ENCODE measurements around the gene CALCOCO2.

DNA sequence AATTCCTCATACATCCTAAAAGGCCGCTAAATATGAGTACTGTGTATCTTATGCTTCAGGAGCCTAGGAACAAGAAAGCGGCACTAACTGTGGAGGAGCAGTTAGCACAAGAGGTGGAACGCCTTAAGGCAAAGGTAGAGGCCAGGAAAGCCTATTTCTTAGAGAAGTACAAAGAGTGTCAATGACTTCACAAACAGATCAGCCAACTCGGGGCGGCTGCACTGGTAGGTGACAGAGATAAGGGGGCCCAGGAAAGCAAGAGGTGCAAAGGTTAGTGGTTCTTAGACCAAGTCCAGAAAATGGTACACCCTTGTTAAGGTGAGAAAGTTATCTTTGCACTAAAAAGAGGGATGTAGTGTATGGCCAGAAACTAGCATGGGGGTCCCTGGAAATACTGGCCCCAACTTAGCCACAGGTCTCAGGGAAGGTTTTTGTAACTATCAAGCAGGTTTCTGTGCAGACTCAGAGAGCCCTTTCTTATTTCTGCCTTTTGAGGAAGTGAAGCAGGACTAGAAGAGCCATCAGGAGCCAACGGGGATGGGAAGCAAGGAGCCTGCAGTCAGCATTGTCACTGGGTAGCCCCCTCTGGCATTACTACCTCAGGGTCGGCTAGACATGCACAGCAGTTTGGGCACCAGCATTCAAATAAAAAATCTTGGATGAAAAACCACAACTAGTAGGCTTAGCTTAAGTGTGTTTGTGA lies 24.1 kb downstream of the CALCOCO2 start:
- no peak for TF ChIP-seq POLR2A (IDR thresholded peaks at IDR 0.05; ENCODE audit: low read length)
- TF ChIP-seq FOSL2 (IDR thresholded peaks at IDR 0.05) = no peak
- no peak for TF ChIP-seq FOSL2 (CRISPR knock-in tag; IDR thresholded peaks at IDR 0.05)
- TF ChIP-seq, protein P1, sequence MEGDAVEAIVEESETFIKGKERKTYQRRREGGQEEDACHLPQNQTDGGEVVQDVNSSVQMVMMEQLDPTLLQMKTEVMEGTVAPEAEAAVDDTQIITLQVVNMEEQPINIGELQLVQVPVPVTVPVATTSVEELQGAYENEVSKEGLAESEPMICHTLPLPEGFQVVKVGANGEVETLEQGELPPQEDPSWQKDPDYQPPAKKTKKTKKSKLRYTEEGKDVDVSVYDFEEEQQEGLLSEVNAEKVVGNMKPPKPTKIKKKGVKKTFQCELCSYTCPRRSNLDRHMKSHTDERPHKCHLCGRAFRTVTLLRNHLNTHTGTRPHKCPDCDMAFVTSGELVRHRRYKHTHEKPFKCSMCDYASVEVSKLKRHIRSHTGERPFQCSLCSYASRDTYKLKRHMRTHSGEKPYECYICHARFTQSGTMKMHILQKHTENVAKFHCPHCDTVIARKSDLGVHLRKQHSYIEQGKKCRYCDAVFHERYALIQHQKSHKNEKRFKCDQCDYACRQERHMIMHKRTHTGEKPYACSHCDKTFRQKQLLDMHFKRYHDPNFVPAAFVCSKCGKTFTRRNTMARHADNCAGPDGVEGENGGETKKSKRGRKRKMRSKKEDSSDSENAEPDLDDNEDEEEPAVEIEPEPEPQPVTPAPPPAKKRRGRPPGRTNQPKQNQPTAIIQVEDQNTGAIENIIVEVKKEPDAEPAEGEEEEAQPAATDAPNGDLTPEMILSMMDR (IDR thresholded peaks at IDR 0.05) = no peak
- TF ChIP-seq, protein P2, sequence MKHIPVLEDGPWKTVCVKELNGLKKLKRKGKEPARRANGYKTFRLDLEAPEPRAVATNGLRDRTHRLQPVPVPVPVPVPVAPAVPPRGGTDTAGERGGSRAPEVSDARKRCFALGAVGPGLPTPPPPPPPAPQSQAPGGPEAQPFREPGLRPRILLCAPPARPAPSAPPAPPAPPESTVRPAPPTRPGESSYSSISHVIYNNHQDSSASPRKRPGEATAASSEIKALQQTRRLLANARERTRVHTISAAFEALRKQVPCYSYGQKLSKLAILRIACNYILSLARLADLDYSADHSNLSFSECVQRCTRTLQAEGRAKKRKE (CRISPR knock-in tag; IDR thresholded peaks at IDR 0.05; ENCODE audit: low read depth) = no peak
- TF ChIP-seq MAZ (IDR thresholded peaks at IDR 0.05; ENCODE audit: borderline replicate concordance, low read depth, low read length) = no peak
- TF ChIP-seq, protein P3, sequence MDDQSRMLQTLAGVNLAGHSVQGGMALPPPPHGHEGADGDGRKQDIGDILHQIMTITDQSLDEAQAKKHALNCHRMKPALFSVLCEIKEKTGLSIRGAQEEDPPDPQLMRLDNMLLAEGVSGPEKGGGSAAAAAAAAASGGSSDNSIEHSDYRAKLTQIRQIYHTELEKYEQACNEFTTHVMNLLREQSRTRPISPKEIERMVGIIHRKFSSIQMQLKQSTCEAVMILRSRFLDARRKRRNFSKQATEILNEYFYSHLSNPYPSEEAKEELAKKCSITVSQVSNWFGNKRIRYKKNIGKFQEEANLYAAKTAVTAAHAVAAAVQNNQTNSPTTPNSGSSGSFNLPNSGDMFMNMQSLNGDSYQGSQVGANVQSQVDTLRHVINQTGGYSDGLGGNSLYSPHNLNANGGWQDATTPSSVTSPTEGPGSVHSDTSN (IDR thresholded peaks at IDR 0.05) = no peak
- no peak for TF ChIP-seq CEBPB (IDR thresholded peaks at IDR 0.05)
- TF ChIP-seq RNF2 (IDR thresholded peaks at IDR 0.05; ENCODE audit: borderline replicate concordance, low read depth) = no peak
- no peak for TF ChIP-seq POLR2AphosphoS2 (conservative IDR thresholded peaks at IDR 0.05; ENCODE audit: low read length)

Measured in A549 (cell line).